Measurements from ENCODE around the gene ANKIB1.

Gene ANKIB1

DNA sequence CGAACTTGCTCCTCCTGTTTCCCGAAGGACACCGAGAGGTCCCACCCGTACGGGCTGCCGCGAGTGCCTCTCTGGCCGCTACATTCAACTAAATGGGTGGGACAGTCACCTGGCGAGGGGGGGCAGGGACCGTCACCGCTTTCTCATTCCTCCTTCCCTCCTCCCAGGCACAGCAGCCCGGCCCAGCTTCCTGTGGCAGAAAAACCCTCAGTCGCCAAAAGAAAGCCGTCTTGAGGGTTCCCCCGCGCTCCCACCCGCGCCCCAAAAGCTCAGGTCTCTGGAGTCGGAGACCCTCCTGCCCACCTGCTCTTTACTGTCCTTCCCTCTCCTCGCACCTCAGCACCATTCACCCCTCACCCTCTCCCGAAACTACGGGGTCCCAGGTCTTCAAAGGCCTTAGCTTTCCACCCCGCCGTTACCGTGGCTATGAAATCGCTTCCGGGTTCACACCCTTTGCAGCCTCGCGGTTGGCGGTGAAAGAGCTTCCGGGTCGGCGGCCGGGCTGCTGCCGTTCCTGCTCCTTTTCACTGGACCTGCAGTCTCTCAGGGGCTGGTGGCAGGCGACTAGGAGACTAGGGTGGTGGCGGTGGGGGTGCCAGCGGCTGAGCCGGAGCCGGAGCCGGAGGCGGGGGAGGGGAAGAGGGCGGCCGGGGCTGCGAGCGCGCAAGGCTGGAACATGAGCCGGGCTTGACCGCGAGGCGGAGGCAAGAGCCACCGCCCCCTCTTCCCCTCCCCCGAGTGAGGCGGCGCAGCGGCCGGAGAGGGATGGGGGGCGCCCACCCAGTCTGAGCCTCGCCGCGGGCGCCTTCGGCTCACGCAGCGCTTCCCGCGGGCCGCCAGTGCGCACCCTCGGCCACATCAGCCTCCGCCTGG lies at the start of gene ANKIB1, which contains the start of gene KRIT1 (continued):
- TF ChIP-seq ZBTB21 (tag by site-specific recombination; IDR thresholded peaks at IDR 0.05) (0 out of 2 replicates have a peak, but pooled peaks have one; percentile 23), ZNF548 (tag by site-specific recombination; IDR thresholded peaks at IDR 0.05) (no peak), SP3 (tag by site-specific recombination; IDR thresholded peaks at IDR 0.05) (peak; percentile 63), KLF10 (tag by site-specific recombination; IDR thresholded peaks at IDR 0.05) (0 out of 2 replicates have a peak, but pooled peaks have one; percentile 37), SETDB1 (IDR thresholded peaks at IDR 0.05; ENCODE audit: insufficient read length, low read length) (no peak), ZBTB8A (tag by site-specific recombination; IDR thresholded peaks at IDR 0.05) (no peak; the same call in 1 of the 2 replicates), ZNF341 (tag by site-specific recombination; IDR thresholded peaks at IDR 0.05; ENCODE audit: low read depth) (peak; percentile 90), PRDM1 (tag by site-specific recombination; IDR thresholded peaks at IDR 0.05) (no peak), ZBTB20 (tag by site-specific recombination; IDR thresholded peaks at IDR 0.05) (peak; percentile 63; the same call in 1 of the 2 replicates), GLIS2 (tag by site-specific recombination; IDR thresholded peaks at IDR 0.05) (peak; percentile 71), ZNF677 (tag by site-specific recombination; IDR thresholded peaks at IDR 0.05) (no peak), YY2 (tag by site-specific recombination; IDR thresholded peaks at IDR 0.05) (no peak), ZNF23 (tag by site-specific recombination; IDR thresholded peaks at IDR 0.05; ENCODE audit: borderline replicate concordance) (no peak), ZNF146 (tag by site-specific recombination; IDR thresholded peaks at IDR 0.05) (no peak)
- TF ChIP-seq, protein P1, sequence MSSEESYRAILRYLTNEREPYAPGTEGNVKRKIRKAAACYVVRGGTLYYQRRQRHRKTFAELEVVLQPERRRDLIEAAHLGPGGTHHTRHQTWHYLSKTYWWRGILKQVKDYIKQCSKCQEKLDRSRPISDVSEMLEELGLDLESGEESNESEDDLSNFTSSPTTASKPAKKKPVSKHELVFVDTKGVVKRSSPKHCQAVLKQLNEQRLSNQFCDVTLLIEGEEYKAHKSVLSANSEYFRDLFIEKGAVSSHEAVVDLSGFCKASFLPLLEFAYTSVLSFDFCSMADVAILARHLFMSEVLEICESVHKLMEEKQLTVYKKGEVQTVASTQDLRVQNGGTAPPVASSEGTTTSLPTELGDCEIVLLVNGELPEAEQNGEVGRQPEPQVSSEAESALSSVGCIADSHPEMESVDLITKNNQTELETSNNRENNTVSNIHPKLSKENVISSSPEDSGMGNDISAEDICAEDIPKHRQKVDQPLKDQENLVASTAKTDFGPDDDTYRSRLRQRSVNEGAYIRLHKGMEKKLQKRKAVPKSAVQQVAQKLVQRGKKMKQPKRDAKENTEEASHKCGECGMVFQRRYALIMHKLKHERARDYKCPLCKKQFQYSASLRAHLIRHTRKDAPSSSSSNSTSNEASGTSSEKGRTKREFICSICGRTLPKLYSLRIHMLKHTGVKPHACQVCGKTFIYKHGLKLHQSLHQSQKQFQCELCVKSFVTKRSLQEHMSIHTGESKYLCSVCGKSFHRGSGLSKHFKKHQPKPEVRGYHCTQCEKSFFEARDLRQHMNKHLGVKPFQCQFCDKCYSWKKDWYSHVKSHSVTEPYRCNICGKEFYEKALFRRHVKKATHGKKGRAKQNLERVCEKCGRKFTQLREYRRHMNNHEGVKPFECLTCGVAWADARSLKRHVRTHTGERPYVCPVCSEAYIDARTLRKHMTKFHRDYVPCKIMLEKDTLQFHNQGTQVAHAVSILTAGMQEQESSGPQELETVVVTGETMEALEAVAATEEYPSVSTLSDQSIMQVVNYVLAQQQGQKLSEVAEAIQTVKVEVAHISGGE (tag by site-specific recombination; conservative IDR thresholded peaks at IDR 0.05; ENCODE audit: low read depth), result peak; percentile 92
- TF ChIP-seq, protein P2, sequence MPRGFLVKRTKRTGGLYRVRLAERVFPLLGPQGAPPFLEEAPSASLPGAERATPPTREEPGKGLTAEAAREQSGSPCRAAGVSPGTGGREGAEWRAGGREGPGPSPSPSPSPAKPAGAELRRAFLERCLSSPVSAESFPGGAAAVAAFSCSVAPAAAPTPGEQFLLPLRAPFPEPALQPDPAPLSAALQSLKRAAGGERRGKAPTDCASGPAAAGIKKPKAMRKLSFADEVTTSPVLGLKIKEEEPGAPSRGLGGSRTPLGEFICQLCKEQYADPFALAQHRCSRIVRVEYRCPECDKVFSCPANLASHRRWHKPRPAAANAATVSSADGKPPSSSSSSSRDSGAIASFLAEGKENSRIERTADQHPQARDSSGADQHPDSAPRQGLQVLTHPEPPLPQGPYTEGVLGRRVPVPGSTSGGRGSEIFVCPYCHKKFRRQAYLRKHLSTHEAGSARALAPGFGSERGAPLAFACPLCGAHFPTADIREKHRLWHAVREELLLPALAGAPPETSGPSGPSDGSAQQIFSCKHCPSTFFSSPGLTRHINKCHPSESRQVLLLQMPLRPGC (tag by site-specific recombination; IDR thresholded peaks at IDR 0.05), result no peak
- TF ChIP-seq, protein P3, sequence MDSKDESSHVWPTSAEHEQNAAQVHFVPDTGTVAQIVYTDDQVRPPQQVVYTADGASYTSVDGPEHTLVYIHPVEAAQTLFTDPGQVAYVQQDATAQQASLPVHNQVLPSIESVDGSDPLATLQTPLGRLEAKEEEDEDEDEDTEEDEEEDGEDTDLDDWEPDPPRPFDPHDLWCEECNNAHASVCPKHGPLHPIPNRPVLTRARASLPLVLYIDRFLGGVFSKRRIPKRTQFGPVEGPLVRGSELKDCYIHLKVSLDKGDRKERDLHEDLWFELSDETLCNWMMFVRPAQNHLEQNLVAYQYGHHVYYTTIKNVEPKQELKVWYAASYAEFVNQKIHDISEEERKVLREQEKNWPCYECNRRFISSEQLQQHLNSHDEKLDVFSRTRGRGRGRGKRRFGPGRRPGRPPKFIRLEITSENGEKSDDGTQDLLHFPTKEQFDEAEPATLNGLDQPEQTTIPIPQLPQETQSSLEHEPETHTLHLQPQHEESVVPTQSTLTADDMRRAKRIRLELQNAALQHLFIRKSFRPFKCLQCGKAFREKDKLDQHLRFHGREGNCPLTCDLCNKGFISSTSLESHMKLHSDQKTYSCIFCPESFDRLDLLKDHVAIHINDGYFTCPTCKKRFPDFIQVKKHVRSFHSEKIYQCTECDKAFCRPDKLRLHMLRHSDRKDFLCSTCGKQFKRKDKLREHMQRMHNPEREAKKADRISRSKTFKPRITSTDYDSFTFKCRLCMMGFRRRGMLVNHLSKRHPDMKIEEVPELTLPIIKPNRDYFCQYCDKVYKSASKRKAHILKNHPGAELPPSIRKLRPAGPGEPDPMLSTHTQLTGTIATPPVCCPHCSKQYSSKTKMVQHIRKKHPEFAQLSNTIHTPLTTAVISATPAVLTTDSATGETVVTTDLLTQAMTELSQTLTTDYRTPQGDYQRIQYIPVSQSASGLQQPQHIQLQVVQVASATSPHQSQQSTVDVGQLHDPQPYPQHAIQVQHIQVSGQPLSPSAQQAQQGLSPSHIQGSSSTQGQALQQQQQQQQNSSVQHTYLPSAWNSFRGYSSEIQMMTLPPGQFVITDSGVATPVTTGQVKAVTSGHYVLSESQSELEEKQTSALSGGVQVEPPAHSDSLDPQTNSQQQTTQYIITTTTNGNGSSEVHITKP (tag by site-specific recombination; IDR thresholded peaks at IDR 0.05), result peak; percentile 53; the same call in 1 of the 2 replicates
- TF ChIP-seq, protein P4, sequence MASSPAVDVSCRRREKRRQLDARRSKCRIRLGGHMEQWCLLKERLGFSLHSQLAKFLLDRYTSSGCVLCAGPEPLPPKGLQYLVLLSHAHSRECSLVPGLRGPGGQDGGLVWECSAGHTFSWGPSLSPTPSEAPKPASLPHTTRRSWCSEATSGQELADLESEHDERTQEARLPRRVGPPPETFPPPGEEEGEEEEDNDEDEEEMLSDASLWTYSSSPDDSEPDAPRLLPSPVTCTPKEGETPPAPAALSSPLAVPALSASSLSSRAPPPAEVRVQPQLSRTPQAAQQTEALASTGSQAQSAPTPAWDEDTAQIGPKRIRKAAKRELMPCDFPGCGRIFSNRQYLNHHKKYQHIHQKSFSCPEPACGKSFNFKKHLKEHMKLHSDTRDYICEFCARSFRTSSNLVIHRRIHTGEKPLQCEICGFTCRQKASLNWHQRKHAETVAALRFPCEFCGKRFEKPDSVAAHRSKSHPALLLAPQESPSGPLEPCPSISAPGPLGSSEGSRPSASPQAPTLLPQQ (tag by site-specific recombination; IDR thresholded peaks at IDR 0.05), result 0 out of 2 replicates have a peak, but pooled peaks have one; percentile 10
- TF ChIP-seq, protein P5, sequence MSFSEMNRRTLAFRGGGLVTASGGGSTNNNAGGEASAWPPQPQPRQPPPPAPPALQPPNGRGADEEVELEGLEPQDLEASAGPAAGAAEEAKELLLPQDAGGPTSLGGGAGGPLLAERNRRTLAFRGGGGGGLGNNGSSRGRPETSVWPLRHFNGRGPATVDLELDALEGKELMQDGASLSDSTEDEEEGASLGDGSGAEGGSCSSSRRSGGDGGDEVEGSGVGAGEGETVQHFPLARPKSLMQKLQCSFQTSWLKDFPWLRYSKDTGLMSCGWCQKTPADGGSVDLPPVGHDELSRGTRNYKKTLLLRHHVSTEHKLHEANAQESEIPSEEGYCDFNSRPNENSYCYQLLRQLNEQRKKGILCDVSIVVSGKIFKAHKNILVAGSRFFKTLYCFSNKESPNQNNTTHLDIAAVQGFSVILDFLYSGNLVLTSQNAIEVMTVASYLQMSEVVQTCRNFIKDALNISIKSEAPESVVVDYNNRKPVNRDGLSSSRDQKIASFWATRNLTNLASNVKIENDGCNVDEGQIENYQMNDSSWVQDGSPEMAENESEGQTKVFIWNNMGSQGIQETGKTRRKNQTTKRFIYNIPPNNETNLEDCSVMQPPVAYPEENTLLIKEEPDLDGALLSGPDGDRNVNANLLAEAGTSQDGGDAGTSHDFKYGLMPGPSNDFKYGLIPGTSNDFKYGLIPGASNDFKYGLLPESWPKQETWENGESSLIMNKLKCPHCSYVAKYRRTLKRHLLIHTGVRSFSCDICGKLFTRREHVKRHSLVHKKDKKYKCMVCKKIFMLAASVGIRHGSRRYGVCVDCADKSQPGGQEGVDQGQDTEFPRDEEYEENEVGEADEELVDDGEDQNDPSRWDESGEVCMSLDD (tag by site-specific recombination; IDR thresholded peaks at IDR 0.05), result peak; percentile 66; the same call in 1 of the 2 replicates
- TF ChIP-seq, protein P6, sequence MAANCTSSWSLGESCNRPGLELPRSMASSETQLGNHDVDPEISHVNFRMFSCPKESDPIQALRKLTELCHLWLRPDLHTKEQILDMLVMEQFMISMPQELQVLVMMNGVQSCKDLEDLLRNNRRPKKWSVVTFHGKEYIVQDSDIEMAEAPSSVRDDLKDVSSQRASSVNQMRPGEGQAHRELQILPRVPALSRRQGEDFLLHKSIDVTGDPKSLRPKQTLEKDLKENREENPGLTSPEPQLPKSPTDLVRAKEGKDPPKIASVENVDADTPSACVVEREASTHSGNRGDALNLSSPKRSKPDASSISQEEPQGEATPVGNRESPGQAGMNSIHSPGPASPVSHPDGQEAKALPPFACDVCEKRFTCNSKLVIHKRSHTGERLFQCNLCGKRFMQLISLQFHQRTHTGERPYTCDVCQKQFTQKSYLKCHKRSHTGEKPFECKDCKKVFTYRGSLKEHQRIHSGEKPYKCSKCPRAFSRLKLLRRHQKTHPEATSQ (tag by site-specific recombination; IDR thresholded peaks at IDR 0.05), result no peak; the same call in 1 of the 2 replicates
- TF ChIP-seq, protein P7, sequence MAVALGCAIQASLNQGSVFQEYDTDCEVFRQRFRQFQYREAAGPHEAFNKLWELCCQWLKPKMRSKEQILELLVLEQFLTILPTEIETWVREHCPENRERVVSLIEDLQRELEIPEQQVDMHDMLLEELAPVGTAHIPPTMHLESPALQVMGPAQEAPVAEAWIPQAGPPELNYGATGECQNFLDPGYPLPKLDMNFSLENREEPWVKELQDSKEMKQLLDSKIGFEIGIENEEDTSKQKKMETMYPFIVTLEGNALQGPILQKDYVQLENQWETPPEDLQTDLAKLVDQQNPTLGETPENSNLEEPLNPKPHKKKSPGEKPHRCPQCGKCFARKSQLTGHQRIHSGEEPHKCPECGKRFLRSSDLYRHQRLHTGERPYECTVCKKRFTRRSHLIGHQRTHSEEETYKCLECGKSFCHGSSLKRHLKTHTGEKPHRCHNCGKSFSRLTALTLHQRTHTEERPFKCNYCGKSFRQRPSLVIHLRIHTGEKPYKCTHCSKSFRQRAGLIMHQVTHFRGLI (tag by site-specific recombination; IDR thresholded peaks at IDR 0.05), result no peak

Data from HEK293 (cell line).